Activated CD4-positive, alpha-beta T cell treated with anti-CD3 and anti-CD28 coated beads, Interleukin-2, amount 50 U/mL, for 1 hour (primary cell): ENCODE measurements around the gene TSNAX.
A peak's percentile ranks its signal among the peaks of the same experiment; 100 is the strongest.
"Not testable (repeated sequence)": the region's sequence is repeated elsewhere in the genome, so short reads cannot be mapped to it uniquely, and the experiment has no call there.

Experiments used
- DNase-seq: peaks from one replicate; pipeline ENCODE4 v3.0.0-alpha.2; 2020

The TSNAX gene

DNA sequence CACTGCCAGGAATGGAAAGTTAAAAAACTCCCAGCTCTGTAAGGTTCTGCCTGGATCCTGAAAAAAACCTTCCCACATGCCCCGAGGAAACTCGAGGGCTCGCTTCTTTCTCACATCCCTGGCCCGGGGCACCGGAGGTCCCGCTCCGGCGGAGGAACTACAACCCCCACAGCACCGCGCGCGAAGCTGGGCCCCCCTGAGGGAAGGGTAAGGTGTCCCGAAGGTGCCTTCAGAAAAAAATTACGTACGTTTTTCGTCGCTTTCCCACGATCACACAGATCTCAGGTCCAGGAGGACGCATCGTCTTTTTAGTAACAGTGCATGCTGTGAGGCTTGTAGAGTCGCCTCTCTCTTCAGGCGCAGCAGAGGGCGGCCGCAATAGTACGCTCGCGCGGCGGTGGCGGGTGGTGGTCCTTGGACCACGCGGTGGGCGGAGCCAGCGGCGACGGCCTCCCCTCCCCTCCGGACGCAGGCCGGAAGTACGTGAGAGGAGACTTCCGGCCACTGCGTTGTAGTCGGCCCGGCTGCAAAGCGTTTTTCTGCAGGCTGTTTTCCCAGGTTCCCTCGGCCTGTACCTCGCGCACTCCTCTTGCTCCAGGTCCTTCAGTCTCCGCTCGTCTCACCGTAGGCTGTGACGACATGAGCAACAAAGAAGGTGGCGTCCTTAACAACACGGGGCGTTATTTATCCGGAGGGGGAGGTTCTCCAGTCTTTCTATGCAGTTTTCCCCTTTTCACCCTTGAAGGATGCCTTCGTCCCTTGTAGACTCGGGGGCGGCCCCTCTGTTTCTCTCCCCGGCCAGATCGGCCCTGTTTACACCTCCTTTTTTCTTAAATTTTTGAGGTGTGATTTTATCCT is at the start of gene TSNAX:
TSNAX (plus strand) TSS at position 498 of the 858 bp plus-strand sequence; CDS start at position 640, 142 bp downstream.
- peak; percentile 89 for DNase-seq

DNA sequence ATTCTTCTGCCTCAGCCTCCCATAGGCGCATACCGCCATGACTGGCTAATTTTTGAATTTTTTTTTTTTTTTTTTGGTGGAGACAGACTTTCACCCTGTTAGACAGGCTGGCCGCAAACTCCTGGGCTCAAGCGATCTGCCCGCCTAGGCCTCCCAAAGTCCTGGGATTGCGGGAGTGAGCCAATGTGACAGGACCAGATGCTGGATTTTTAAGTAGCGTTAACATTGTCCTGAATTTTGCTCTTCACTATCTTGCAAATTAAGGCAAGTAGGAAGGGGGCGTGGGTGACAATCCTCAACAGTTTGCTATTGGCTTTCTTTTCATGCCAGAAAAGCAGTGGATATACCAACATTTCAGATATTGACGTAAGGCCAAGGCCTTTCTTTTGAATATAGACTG is 49.7 kb upstream of the TSNAX start:
- no peak for DNase-seq

DNA sequence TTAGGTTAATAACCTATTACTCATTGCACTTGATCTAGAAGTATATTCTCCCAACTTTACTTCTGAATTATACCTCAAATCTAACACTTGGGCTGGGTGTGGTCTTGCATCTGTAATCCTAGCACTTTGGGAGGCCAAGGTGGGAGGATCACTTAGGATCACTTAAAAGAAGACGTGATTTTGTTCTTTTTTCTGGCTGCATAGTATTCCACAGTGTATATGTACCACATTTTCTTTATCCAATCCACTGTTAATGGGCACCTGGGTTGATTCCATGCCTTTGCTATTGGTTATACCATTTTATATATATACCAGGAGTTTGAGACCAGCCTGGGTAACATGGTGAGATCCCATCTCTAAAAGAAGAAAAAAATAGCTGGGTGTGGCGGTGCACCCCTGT is 48.5 kb upstream of the TSNAX start:
- no peak for DNase-seq

- DNase-seq = no peak
These were observed 47.2 kb upstream of the TSNAX start for GRCh38 chr1:231481289-231481688.

DNA sequence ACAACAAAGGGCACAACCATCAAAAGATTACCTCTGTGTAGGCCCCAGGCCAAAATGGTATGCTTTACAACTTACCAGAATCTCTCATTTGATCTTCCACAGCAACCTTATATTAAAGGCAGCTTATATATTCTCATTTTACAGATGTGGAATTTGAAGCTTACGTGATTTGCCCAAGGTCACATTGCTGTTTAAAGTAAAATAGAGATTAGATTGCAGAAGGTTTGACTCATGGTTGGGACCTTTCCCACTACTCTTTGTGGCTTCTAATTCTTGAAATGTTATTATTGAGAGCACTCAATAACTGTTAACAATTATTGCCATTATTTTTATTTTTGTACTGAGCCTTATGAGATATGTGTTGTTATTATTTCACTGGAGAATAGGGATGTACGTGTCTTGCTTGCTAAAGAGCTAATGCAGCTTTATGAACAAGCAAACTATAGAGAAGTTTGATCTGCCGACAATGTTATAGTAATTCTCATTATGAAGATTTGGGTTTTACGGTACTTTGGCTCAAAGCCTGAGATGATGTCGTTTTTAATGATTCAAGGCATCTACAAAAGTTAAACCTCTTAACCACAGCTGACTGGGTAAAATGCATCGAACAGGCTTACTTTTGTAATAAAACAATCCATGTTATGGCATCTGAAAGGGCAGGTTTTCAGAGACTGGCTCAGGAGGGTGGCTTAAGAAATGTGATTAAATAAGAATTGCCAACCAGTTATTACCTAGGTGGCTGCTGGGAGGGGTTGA is 43.3 kb upstream of the TSNAX start:
- DNase-seq = no peak

DNA sequence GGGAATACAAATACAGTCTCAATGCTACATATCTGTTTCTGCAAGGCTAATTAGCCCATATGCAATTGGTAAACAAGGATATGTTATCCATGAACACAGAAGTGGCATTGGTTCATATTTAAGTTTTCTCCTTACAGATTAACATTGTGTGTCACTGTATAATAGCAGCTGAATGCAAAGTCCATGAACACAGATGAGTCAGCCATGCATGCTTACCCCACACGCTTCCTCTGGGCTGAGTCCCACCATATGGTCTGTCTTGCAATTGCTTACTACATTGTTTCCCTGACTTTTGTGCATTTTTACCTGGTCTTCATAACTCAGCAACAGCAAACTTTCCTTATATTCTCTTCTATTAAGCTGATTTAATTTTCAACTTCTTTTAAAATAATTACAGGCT is 41.5 kb upstream of the TSNAX start:
- no peak for DNase-seq

DNA sequence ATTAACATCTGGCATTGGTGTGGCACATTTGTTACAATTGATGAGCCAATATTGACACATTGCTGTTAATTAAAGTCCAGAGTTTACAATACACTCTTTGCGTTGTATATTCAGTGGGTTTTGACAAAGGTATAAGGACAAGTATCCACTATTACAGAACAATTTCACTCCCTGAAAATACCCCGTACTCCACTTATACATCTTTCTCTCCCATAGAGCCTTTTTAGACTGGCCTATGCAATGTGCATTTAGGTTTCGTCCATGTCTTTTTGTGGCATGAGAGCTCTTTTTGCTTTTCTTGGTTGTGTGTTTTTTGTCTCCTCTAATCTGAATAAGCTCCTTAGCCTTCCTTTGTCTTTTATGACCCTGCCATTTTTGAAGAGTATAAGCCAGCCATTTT is 40.6 kb upstream of the TSNAX start:
- no peak for DNase-seq

DNA sequence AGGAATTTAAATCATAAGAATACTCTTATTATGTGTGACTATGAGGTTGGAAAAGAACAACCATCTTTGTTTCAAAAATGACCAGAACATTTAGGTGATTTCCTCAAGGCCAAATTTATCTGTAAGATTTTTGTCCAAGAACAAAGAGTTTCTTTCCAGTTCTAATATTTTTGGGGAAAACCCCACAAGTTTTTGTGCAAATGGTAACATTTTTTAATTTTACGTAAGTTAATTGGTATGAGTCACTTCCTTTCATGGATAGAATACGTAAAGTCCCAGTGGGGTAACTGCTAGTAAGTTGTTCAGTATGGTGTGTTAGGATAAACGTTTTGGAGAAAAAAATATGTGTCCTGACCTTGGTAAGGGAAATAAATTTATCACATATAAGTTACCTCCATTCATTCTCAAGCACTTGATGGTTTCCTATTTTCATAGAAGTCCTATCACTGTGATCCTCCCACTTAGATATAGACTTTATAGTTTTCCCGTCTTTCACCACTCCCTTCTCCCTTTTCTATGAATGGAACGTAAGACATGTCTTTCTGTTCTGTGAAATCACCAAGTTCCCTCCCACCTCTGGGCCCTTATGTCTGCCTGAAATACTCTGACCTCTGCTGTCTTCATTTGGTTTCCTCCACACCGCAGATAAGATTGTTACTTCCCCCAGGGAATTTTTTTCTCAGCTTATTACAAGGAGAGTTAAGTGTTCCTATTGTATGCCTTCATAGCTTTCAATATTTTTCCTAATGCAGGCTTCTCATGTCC is 34.9 kb upstream of the TSNAX start:
- no peak for DNase-seq

- DNase-seq = no peak
These were observed 33.9 kb upstream of the TSNAX start for GRCh38 chr1:231494439-231495110.

GRCh38 chr1:231497629-231498152 is 30.8 kb upstream of the TSNAX start:
- DNase-seq = no peak

DNA sequence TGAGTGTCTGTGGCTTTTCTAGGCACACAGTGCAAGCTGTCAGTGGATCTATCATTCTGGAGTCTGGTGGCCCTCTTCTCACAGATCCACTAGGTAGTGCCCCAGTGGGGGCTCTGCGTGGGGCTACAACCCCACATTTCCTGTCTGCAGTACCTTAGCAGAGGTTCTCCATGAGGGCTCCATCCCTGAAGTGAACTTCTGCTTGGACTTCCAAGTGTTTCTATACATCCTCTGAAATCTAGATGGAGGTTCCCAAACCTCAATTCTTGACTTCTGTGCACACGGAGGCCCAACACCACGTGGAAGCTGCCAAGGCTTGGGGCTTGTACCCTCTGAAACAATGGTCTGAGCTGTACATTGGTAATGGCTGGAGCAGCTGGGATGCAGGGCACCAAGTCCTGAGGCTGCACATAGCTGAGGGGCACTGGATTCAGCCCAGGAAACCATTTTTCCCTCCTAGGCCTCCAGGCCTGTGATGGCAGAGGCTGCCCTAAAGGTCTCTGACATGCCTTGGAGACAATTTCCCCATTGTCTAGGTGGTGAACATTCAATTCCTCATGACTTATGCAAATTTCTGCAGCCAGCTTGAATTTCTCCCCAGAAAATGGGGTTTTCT is 29.2 kb upstream of the TSNAX start:
- no peak for DNase-seq

GRCh38 chr1:231500666-231501065 is 27.8 kb upstream of the TSNAX start:
- DNase-seq = no peak

GRCh38 chr1:231503168-231503567 is 25.3 kb upstream of the TSNAX start:
- not testable (repeated sequence) for DNase-seq

GRCh38 chr1:231507476-231508355 is 20.8 kb upstream of the TSNAX start:
- no peak for DNase-seq

DNA sequence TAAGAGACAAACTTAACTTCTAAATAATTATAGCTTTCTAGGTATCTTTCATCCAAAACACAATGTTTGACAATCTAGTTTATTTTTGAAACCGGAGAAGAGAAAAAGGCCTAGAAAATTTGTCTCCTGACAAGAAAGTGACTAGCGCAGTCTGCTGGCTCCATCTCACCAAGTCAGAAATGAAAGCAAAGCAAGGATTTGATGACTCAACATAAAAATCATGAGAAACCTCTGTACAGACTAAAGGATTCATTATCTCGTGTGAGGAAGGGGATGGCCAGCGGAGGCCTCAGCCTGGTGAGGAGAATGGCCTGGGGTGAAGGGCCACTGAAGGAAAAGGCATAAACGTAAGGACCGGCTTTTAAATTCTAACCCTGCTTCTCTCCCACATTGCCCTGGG is 20.0 kb upstream of the TSNAX start:
- DNase-seq = no peak

DNA sequence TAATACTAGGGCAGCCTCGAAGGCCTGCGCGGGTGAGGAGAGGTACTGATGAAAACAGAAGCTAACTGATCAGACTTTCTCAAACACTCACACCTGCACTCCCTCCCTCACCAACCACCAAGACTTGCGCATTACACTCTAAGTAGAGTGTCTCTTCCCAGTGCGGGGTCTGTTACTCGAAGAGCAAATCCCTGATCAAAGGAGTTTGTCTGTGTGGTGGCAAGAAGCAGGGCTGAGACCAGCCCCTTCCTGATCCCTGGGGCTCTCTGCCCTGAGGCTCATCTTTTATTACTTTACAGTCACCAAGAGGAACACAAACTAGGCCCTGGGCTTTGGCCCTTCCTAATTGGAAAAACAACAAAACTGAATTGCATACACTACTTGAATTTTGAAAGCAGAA is 19.5 kb upstream of the TSNAX start:
- DNase-seq = no peak

DNA sequence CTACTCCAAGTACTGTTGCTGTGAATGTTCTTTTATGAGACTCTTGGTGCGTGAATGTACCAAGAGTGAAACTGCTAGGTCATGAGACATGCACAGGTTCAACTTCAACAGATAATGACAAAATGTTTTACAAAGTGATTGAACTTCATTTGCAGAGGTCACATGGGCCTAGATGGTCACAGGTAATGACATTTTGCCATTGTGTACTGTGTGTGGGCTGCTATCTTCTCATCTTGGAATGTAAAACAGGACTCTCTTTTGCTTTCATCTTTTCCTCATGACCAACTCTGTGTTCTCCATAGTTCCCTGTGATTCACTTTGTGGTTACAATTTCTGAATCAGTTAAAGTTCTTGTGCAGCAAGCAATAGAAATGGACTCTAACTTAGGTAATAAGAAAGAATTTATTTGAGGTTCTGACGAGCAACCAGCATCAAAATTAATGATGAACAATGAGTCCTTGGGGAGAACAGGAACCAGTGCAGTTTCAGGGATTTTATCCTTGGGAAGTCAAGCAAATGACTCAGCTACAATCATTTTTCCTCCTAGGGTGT is 16.2 kb upstream of the TSNAX start:
- DNase-seq = no peak

DNA sequence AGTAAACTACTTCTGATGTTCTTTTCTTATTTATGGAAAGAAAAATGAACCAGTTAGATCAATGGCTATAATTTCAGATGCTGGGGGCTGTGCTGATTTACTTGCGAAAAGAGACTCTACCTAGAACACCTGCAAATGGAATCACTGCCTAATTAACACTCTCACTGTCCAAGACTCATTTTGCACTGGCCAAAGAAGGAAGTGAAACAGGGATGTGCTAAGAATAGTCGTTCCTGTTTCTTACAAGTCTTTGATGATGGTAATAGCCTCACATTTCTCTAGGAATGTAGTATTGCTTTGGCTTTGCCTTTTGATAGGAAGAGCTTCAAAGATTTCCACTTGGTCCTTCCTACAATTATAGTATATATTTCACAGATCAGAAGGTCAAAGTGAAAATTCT is 12.7 kb upstream of the TSNAX start:
- no peak for DNase-seq

DNA sequence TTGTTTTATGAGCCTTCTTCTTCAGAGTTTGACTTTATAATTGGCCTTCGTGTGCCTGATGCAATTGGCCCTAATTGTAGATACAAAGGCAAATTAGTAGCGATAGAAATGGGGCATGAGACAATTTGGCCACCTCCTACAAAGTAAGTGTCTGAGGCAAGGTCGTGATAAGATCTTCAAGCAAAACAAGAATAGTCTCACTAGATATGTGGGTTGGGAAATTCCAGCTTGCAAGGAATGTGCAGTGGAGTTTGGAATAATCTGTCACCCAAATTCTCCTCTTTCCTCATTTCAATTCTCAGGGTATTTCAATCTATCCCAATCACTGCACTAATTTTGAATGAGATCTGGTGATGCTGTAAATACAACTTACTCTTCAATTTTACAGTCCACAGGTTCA is 11.4 kb upstream of the TSNAX start:
- no peak for DNase-seq

DNA sequence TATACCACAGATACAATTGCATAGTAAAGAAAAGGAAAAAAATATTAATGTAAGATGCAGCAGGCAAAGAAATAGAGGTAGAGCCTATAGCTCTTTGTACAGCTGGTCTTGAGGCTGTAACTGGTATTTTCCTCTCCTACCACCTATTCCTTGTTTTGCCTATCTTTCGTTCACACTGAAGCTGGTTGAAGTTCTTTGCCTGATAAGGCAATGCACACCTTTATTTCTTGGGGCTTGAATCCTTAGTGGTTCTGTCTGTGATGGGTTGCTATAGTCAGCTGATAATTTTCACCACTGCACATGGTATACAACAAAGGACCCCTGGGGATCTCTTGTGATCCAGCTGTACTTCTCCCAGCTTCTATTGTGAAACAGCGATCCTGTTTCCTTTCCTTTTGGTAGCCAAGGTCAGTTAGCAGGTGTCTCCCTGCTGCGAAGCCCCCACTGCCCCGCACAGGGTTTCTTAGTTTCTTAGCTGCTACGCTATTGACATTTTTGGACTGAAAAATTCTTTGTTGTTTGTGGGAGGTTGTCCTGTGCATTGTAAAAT is 9.9 kb upstream of the TSNAX start:
- DNase-seq = no peak

- no peak for DNase-seq
These were observed 9.3 kb upstream of the TSNAX start for GRCh38 chr1:231519166-231519565.
